Measurements from ENCODE around the gene ELOVL5.
A peak's percentile ranks its signal among the peaks of the same experiment; 100 is the strongest.

ELOVL5 gene

GRCh38 chr6:53293691-53294090, 55.1 kb downstream of the ELOVL5 start:
- no peaks in the 10 kb centered on the region for H3K9me3 ChIP-seq (ENCODE audit: insufficient read depth, low read depth, low read length)
- no peak overlapping the region for H2AFZ ChIP-seq (ENCODE audit: low read length)
- peaks cover 33% of the 10 kb centered on the region for H3K4me1 ChIP-seq (ENCODE audit: insufficient read depth, low read length, poor library complexity, severe bottlenecking)
- H3K4me3 ChIP-seq (ENCODE audit: low read length, poor library complexity, severe bottlenecking), result no peak overlapping the region
- TF ChIP-seq EZH2phosphoT487 (IDR thresholded peaks at IDR 0.05; ENCODE audit: borderline replicate concordance), result no peak
- TF ChIP-seq CTCF (conservative IDR thresholded peaks at IDR 0.05; ENCODE audit: low read length), result no peak
- peaks cover 85% of the 10 kb centered on the region for H4K20me1 ChIP-seq (ENCODE audit: insufficient read depth, low read length, poor library complexity, severe bottlenecking)
- 0 out of 2 replicates have a peak, but pooled peaks cover 5% of the 10 kb centered on the region for H3F3A ChIP-seq (ENCODE audit: low read depth)
- H3K27me3 ChIP-seq (ENCODE audit: insufficient read depth, low read length, poor library complexity, severe bottlenecking), result no peaks in the 10 kb centered on the region
- no peak overlapping the region for H3K4me2 ChIP-seq (ENCODE audit: low read depth, low read length, poor library complexity, severe bottlenecking)
- H3K79me2 ChIP-seq (ENCODE audit: insufficient read depth, low read length), result peaks cover 96% of the 10 kb centered on the region
- H3K9ac ChIP-seq (ENCODE audit: low read depth, low read length, poor library complexity, severe bottlenecking), result no peak overlapping the region
- H3K36me3 ChIP-seq (ENCODE audit: insufficient read depth, low read length), result peaks cover 64% of the 10 kb centered on the region
- H3K9me2 ChIP-seq (replicated peaks; ENCODE audit: low read depth, low read length), result no peaks in the 10 kb centered on the region

GRCh38 chr6:53290537-53291510, 57.9 kb downstream of the ELOVL5 start:
- no peaks in the 10 kb centered on the region for H3K27me3 ChIP-seq (ENCODE audit: insufficient read depth, low read length, poor library complexity, severe bottlenecking)
- H3K4me3 ChIP-seq (ENCODE audit: low read length, poor library complexity, severe bottlenecking), result no peak overlapping the region
- H3K4me2 ChIP-seq (ENCODE audit: low read depth, low read length, poor library complexity, severe bottlenecking), result peak overlapping the region; percentile 15
- H3K36me3 ChIP-seq (ENCODE audit: insufficient read depth, low read length), result peaks cover 90% of the 10 kb centered on the region
- no peaks in the 10 kb centered on the region for H3K9me3 ChIP-seq (ENCODE audit: insufficient read depth, low read depth, low read length)
- H4K20me1 ChIP-seq (ENCODE audit: insufficient read depth, low read length, poor library complexity, severe bottlenecking), result peaks cover 80% of the 10 kb centered on the region
- H3K9ac ChIP-seq (ENCODE audit: low read depth, low read length, poor library complexity, severe bottlenecking), result no peak overlapping the region
- no peak overlapping the region for H2AFZ ChIP-seq (ENCODE audit: low read length)
- H3K9me2 ChIP-seq (replicated peaks; ENCODE audit: low read depth, low read length), result no peaks in the 10 kb centered on the region
- H3F3A ChIP-seq (ENCODE audit: low read depth), result 0 out of 2 replicates have a peak, but pooled peaks cover 5% of the 10 kb centered on the region
- H3K79me2 ChIP-seq (ENCODE audit: insufficient read depth, low read length), result peaks cover 90% of the 10 kb centered on the region
- peaks cover 22% of the 10 kb centered on the region for H3K4me1 ChIP-seq (ENCODE audit: insufficient read depth, low read length, poor library complexity, severe bottlenecking)
- TF ChIP-seq CTCF (conservative IDR thresholded peaks at IDR 0.05; ENCODE audit: low read length), result 0 out of 2 replicates have a peak, but pooled peaks have one; percentile 19
- no peak for TF ChIP-seq EZH2phosphoT487 (IDR thresholded peaks at IDR 0.05; ENCODE audit: borderline replicate concordance)

- Histone ChIP-seq H4K20me1 (ENCODE audit: insufficient read depth, low read length, poor library complexity, severe bottlenecking) (peaks cover 76% of the 10 kb centered on the region), H3K36me3 (ENCODE audit: insufficient read depth, low read length) (peaks cover 93% of the 10 kb centered on the region), H3K9ac (ENCODE audit: low read depth, low read length, poor library complexity, severe bottlenecking) (no peak overlapping the region), H3K79me2 (ENCODE audit: insufficient read depth, low read length) (peaks cover 80% of the 10 kb centered on the region), H3K27me3 (ENCODE audit: insufficient read depth, low read length, poor library complexity, severe bottlenecking) (no peaks in the 10 kb centered on the region), H3K4me3 (ENCODE audit: low read length, poor library complexity, severe bottlenecking) (no peak overlapping the region), H3F3A (ENCODE audit: low read depth) (0 out of 2 replicates have a peak, but pooled peaks cover 5% of the 10 kb centered on the region), H3K4me2 (ENCODE audit: low read depth, low read length, poor library complexity, severe bottlenecking) (no peak overlapping the region), H3K4me1 (ENCODE audit: insufficient read depth, low read length, poor library complexity, severe bottlenecking) (peaks cover 20% of the 10 kb centered on the region), H2AFZ (ENCODE audit: low read length) (no peak overlapping the region), H3K9me2 (replicated peaks; ENCODE audit: low read depth, low read length) (no peaks in the 10 kb centered on the region), H3K9me3 (ENCODE audit: insufficient read depth, low read depth, low read length) (no peaks in the 10 kb centered on the region)
- TF ChIP-seq CTCF (conservative IDR thresholded peaks at IDR 0.05; ENCODE audit: low read length) (no peak), EZH2phosphoT487 (IDR thresholded peaks at IDR 0.05; ENCODE audit: borderline replicate concordance) (no peak)
Observed at GRCh38 chr6:53287336-53288225, 61.2 kb downstream of the ELOVL5 start.

Measured in Loucy (cell line).